22Rv1 (cell line): ENCODE measurements around the gene NR5A1.

Experiments
- ZFX ChIP-seq: fragments of 450-650 bp; IDR thresholded peaks from 2 replicates; pipeline ENCODE4 v1.6.1; 2017; ENCODE audit warnings: antibody characterized with exemption, borderline replicate concordance
- TF ChIP-seq, protein P1 (sequence below): fragments of 450-650 bp; IDR thresholded peaks from 2 replicates; pipeline ENCODE4 v1.5.1; 2017; ENCODE audit warnings: mild to moderate bottlenecking

DNA sequence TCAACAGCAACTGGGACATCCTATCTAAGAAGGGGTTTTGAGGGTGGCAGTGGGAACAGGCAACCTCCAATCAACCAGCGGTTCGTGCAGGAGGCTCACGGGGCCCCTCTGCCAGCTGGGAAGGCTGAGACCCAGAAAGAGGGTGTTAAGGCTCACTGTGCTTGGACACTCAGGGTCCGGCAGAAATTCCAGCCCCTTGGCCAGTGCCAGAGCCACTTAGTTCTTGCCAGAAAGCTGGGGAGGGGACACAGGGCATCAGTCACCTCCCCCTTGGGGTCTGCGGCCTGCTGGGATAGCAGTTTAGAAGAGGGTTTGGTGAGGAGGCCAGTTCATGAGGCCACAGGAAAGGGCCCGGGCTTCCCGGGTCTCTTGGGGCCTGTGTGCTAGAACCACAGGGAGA lies 36.5 kb downstream of the NR5A1 start:
- TF ChIP-seq, protein P1, sequence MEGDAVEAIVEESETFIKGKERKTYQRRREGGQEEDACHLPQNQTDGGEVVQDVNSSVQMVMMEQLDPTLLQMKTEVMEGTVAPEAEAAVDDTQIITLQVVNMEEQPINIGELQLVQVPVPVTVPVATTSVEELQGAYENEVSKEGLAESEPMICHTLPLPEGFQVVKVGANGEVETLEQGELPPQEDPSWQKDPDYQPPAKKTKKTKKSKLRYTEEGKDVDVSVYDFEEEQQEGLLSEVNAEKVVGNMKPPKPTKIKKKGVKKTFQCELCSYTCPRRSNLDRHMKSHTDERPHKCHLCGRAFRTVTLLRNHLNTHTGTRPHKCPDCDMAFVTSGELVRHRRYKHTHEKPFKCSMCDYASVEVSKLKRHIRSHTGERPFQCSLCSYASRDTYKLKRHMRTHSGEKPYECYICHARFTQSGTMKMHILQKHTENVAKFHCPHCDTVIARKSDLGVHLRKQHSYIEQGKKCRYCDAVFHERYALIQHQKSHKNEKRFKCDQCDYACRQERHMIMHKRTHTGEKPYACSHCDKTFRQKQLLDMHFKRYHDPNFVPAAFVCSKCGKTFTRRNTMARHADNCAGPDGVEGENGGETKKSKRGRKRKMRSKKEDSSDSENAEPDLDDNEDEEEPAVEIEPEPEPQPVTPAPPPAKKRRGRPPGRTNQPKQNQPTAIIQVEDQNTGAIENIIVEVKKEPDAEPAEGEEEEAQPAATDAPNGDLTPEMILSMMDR, result no peak
- no peak for TF ChIP-seq ZFX
